Endothelial cell of umbilical vein (primary cell): ENCODE data around the gene DPH2. TPM values are rescaled to one million over a fixed set of nuclear protein-coding genes. Genes with fewer than 3 reads are reported as not detected.

Experiments
- BruUV-seq: library from RNA; stranded (reverse); fragments of 400-500 nt; replicated peaks from 2 replicates; lab custom pipeline; 2021; lab: Mats Ljungman, UMichigan
- CTCF ChIA-PET: fragments of 300-600, 350-600 bp; sonication (Branson Sonifier 250); formaldehyde crosslinking; loops from one replicate; lab custom pipeline; 2021; ENCODE audit warnings: antibody characterized with exemption, inconsistent platforms; lab: Charles Lee
- POLR2A ChIA-PET: fragments of 300-600, 350-600 bp; sonication (Branson Sonifier 250); formaldehyde crosslinking; loops from one replicate; lab custom pipeline; 2021; ENCODE audit warnings: antibody characterized with exemption, inconsistent platforms; lab: Charles Lee
- DNase-seq: peaks from one replicate; pipeline ENCODE4 v3.0.0-alpha.2; 2011; ENCODE audit warnings: low read depth, low spot score
- FAIRE-seq: peaks from 2 replicates; lab custom pipeline; 2011; peaks lifted over from hg19 to GRCh38; lab: Jason Lieb, UNC
- H2AFZ ChIP-seq: 2 replicates; pipeline ENCODE4 v1.6.0; 2012; ENCODE audit warnings: low read depth, low read length, control low read depth, inconsistent platforms
- H3K27ac ChIP-seq: 2 replicates; pipeline ENCODE4 v1.5.1; 2011; ENCODE audit warnings: low read depth, mild to moderate bottlenecking, control low read depth, low read length, moderate library complexity; ENCODE audit not compliant: insufficient read depth
- H3K27me3 ChIP-seq, 2 experiments: 2 replicates each; pipeline versions ENCODE4 v1.6.0 to v1.6.1; 2011; ENCODE audit warnings: low read length in 2 of 2, mixed read lengths in 1 of 2; ENCODE audit not compliant: control insufficient read depth in 2 of 2, insufficient read depth in 2 of 2
- H3K36me3 ChIP-seq, 2 experiments: 2 replicates in 1 of 2; 3 replicates in 1 of 2; pipeline ENCODE4 v1.5.1; 2011; ENCODE audit warnings: low read length in 2 of 2, mild to moderate bottlenecking in 1 of 2, moderate library complexity in 1 of 2; ENCODE audit not compliant: control insufficient read depth in 2 of 2, insufficient read depth in 2 of 2; ENCODE audit errors: extremely low read depth in 1 of 2
- H3K4me1 ChIP-seq: 3 replicates; pipeline ENCODE4 v1.5.1; 2011; ENCODE audit warnings: mild to moderate bottlenecking, low read length; ENCODE audit not compliant: control insufficient read depth, insufficient read depth; ENCODE audit errors: extremely low read depth
- H3K4me2 ChIP-seq: 2 replicates; pipeline ENCODE4 v1.6.1; 2011; ENCODE audit warnings: low read length, control low read depth, mixed read lengths; ENCODE audit not compliant: insufficient read depth
- H3K4me3 ChIP-seq, 3 experiments: fragments of 200-600 bp in 1 of 3; sonication (generic), shearing (Covaris generic) in 1 of 3; replicated peaks in 1 of 3; 2 replicates each; pipeline ENCODE4 v1.5.1; 2011 to 2016; ENCODE audit warnings: control low read depth in 3 of 3, low read length in 3 of 3, mild to moderate bottlenecking in 2 of 3, inconsistent platforms in 1 of 3, low read depth in 1 of 3, moderate library complexity in 1 of 3; ENCODE audit not compliant: insufficient read depth in 1 of 3
- H3K79me2 ChIP-seq: 2 replicates; pipeline ENCODE4 v1.6.0; 2012; ENCODE audit warnings: low read length, inconsistent platforms; ENCODE audit not compliant: control insufficient read depth, insufficient read depth
- H3K9ac ChIP-seq: replicated peaks from 2 replicates; pipeline ENCODE3; 2011; ENCODE audit warnings: low read length, control low read depth; ENCODE audit not compliant: insufficient read depth; ENCODE audit errors: extremely low read depth
- H3K9me1 ChIP-seq: replicated peaks from 3 replicates; pipeline ENCODE4 v1.6.0; 2011; ENCODE audit warnings: mild to moderate bottlenecking, low read length; ENCODE audit not compliant: control insufficient read depth, insufficient read depth; ENCODE audit errors: extremely low read depth
- H3K9me3 ChIP-seq: replicated peaks from 2 replicates; pipeline ENCODE4 v1.5.1; 2012; ENCODE audit warnings: low read length, inconsistent platforms; ENCODE audit not compliant: control insufficient read depth, insufficient read depth
- H4K20me1 ChIP-seq: replicated peaks from 2 replicates; pipeline ENCODE3; 2011; ENCODE audit warnings: mild to moderate bottlenecking, low read length; ENCODE audit not compliant: control insufficient read depth, insufficient read depth; ENCODE audit errors: extremely low read depth
- EZH2 ChIP-seq: IDR thresholded peaks from 2 replicates; pipeline ENCODE4 v1.6.1; 2012; ENCODE audit warnings: borderline replicate concordance, low read depth, mild to moderate bottlenecking, moderate library complexity, low read length, inconsistent platforms; ENCODE audit not compliant: severe bottlenecking
- FOS ChIP-seq: IDR thresholded peaks from 2 replicates; pipeline ENCODE4 v1.6.1; 2011; ENCODE audit warnings: mild to moderate bottlenecking, low read length, moderate library complexity, borderline replicate concordance; ENCODE audit not compliant: insufficient read depth
- GATA2 ChIP-seq: IDR thresholded peaks from 2 replicates; pipeline ENCODE4 v1.7.0; 2011; ENCODE audit warnings: low read depth, mild to moderate bottlenecking, moderate library complexity, mixed read lengths, low read length; ENCODE audit not compliant: insufficient read length, insufficient read depth
- JUN ChIP-seq: IDR thresholded peaks from 2 replicates; pipeline ENCODE4 v1.6.1; 2011; ENCODE audit warnings: borderline replicate concordance, low read depth; ENCODE audit not compliant: insufficient read length, insufficient read depth
- MYC ChIP-seq: IDR thresholded peaks from one replicate; pipeline ENCODE4 v1.6.1; 2011; ENCODE audit warnings: mild to moderate bottlenecking, low read depth, low read length
- POLR2A ChIP-seq: IDR thresholded peaks from 2 replicates; pipeline ENCODE4 v1.6.1; 2012; ENCODE audit warnings: low read depth, mild to moderate bottlenecking, control low read depth, low read length
- POLR2AphosphoS5 ChIP-seq: IDR thresholded peaks from 2 replicates; pipeline ENCODE4 v1.6.1; 2012; ENCODE audit warnings: low read depth, mild to moderate bottlenecking, control low read depth, low read length, moderate library complexity; ENCODE audit not compliant: insufficient read depth
- dilution Hi-C: fragments of 300-500 bp; cut with MboI; formaldehyde crosslinking; loops from one replicate; pipeline ENCODE4 v1.15.0; 2019; ENCODE audit warnings: low sequenced_read_pairs; ENCODE audit not compliant: extremely low pct_ligation_motif_present
- intact Hi-C: fragments of 100-400 bp; cut with micrococcal nuclease; formaldehyde crosslinking; loops from one replicate; pipeline ENCODE4 v1.10.0; 2022
- polyA plus RNA-seq, 4 experiments: library from polyadenylated mRNA; depleted of rRNA in 3 of 4; stranded (reverse) in 3 of 4; unstranded in 1 of 4; fragments of >200 nt; gene quantifications; 2 replicates each; pipeline versions ENCODE4 v1.2.1 to v1.2.3, GENCODE V29; 2011 to 2012; ENCODE audit warnings: missing spikeins in 1 of 4
- total RNA-seq: library from RNA; stranded (reverse); gene quantifications from 2 replicates; pipeline ENCODE4 v1.2.3, GENCODE V29; 2021
- TF ChIP-seq, protein P1 (sequence below): IDR thresholded peaks from 2 replicates; pipeline ENCODE4 v1.6.1; 2011; ENCODE audit not compliant: insufficient read depth, insufficient read length
- TF ChIP-seq, protein P2 (sequence below), 2 donors: IDR thresholded peaks; 1 replicate in 1 of 2; 2 replicates in 1 of 2; pipeline ENCODE4 v1.5.1; 2011; ENCODE audit warnings: low read length in 2 of 2, mild to moderate bottlenecking in 2 of 2, moderate library complexity in 2 of 2, control low read depth in 1 of 2, inconsistent platforms in 1 of 2, low read depth in 1 of 2; ENCODE audit not compliant: insufficient read depth in 1 of 2; ENCODE audit errors: extremely low read depth in 1 of 2

Gene DPH2
- total and polyA plus RNA-seq, 2 donors (not counting 3 experiments of a cell fraction or from before 2014, with no cell fraction given): 28.1 to 59.1 TPM

DNA sequence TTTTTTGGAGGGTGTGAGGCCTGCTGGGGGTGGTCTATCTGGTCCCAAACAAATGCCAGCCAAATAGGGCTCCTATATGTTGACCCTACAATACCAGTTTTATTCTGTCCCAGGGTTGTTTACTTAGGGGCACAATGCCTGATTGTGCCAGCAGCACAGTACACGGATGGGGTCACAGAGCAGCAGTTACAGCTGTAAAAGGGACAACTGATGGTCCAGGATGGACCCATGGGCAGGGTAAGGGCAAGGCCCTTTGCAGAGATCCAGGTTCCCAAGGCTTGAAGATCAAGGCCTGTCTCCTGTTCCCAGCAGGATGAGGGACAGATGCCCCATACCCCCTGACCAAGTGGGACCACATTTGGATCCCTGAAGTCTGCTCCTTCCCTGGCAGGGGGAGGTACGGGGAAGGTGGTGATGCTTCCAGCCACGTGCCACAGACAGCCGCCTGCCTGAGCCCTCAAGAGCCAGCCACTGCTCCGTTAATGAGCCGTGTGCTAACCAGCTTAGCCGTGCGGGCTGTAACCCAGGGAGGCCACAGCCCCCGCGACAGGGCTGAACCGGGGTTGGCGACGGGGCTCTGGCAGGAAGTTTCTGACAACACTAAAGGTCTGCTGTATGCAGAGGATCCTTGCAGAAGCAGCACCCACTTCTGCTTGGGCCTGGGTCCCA, 43.3 kb downstream of the DPH2 start:
- no peaks in the 10 kb centered on the region for H3K9me1 ChIP-seq
- H3K9me3 ChIP-seq: no peaks in the 10 kb centered on the region
- intact Hi-C loops (no loop called here), dilution Hi-C loops (no loop called here)
- H2AFZ ChIP-seq: no peak overlapping the region
- CTCF ChIA-PET: interaction anchor here (0.7 to 1.7 kb wide), 4 partner anchors 10 to 250 kb away, joined by 3 to 5 read pairs (median 4); no protein-coding TSS in a partner anchor
- BruUV-seq: no TSS peak
- H4K20me1 ChIP-seq: no peaks in the 10 kb centered on the region
- no peaks in the 10 kb centered on the region for H3K4me1 ChIP-seq
- no peak overlapping the region for H3K27ac ChIP-seq
- POLR2A ChIA-PET: no interaction called here
- H3K27me3 ChIP-seq: peaks cover 0 to 4% of the 10 kb centered on the region in 2 experiments
- FAIRE-seq: no peak
- no peak overlapping the region for H3K4me2 ChIP-seq
- DNase-seq: no peak
- H3K4me3 ChIP-seq: no peak overlapping the region
- no peak overlapping the region for H3K9ac ChIP-seq
- TF ChIP-seq MYC (no peak), JUN (no peak), GATA2 (no peak), POLR2A (no peak), POLR2AphosphoS5 (no peak)
- no peaks in the 10 kb centered on the region for H3K79me2 ChIP-seq
- no peaks in the 10 kb centered on the region for H3K36me3 ChIP-seq

DNA sequence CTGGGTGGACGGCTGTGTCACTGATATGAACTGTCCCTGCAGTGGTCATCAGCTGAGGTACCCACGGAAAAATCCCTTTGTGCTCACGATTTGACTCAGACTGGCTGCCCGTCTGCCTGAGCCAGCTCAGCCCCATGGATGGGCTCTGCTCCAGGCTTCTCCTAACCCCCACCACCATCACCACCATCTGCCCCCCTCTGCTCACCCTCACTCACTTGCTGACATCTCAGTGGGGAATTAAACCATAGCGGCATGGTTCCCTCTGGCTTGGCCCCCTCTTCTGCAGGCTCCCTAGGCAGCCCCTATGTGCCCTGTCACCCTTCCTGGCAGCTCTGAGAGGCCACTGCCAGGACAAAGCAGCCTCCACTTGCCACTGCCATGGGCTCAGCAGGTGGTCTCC, 44.1 kb downstream of the DPH2 start:
- Histone ChIP-seq H3K9me1 (no peaks in the 10 kb centered on the region), H3K79me2 (no peaks in the 10 kb centered on the region), H3K27me3 (peaks cover 0 to 4% of the 10 kb centered on the region in 2 experiments), H3K36me3 (no peaks in the 10 kb centered on the region), H3K4me1 (no peaks in the 10 kb centered on the region), H3K27ac (no peak overlapping the region), H3K4me3 (no peak overlapping the region), H3K4me2 (no peak overlapping the region), H4K20me1 (no peaks in the 10 kb centered on the region), H2AFZ (no peak overlapping the region), H3K9me3 (no peaks in the 10 kb centered on the region), H3K9ac (no peak overlapping the region)
- TF ChIP-seq JUN: no peak
- TF ChIP-seq, protein P1, sequence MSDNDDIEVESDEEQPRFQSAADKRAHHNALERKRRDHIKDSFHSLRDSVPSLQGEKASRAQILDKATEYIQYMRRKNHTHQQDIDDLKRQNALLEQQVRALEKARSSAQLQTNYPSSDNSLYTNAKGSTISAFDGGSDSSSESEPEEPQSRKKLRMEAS: no peak
- TF ChIP-seq POLR2AphosphoS5: no peak
- no peak for TF ChIP-seq GATA2
- no peak for TF ChIP-seq MYC
- TF ChIP-seq FOS: no peak
- no peak for TF ChIP-seq EZH2
- TF ChIP-seq, protein P2, sequence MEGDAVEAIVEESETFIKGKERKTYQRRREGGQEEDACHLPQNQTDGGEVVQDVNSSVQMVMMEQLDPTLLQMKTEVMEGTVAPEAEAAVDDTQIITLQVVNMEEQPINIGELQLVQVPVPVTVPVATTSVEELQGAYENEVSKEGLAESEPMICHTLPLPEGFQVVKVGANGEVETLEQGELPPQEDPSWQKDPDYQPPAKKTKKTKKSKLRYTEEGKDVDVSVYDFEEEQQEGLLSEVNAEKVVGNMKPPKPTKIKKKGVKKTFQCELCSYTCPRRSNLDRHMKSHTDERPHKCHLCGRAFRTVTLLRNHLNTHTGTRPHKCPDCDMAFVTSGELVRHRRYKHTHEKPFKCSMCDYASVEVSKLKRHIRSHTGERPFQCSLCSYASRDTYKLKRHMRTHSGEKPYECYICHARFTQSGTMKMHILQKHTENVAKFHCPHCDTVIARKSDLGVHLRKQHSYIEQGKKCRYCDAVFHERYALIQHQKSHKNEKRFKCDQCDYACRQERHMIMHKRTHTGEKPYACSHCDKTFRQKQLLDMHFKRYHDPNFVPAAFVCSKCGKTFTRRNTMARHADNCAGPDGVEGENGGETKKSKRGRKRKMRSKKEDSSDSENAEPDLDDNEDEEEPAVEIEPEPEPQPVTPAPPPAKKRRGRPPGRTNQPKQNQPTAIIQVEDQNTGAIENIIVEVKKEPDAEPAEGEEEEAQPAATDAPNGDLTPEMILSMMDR (IDR thresholded peaks at IDR 0.05; ENCODE audit: extremely low read depth in 1 of 2, insufficient read depth in 1 of 2, low read depth in 1 of 2, low read length in 2 of 2): no peak
- no peak for TF ChIP-seq POLR2A
- ChIA-PET POLR2A (no interaction called here), CTCF (interaction anchor here (0.7 to 1.7 kb wide), 5 partner anchors 8 to 33 kb away, joined by 3 to 9 read pairs (median 5); no protein-coding TSS in a partner anchor)
- DNase-seq (no peak), FAIRE-seq (no peak)
- no TSS peak for BruUV-seq
- dilution Hi-C loops: no loop called here
- intact Hi-C loops: no loop called here
